Keratinocyte (primary cell): ENCODE results near the gene TMEM181.

Experiments
- EZH2 ChIP-seq: IDR thresholded peaks from one replicate; pipeline ENCODE4 v1.6.1; 2012; ENCODE audit warnings: inconsistent platforms, mild to moderate bottlenecking, low read length, moderate library complexity
- TF ChIP-seq, protein P1 (sequence below), 3 experiments: IDR thresholded peaks in 1 of 3; conservative IDR thresholded peaks in 1 of 3; optimal IDR thresholded peaks in 1 of 3; 2 replicates in 2 of 3; 3 replicates in 1 of 3; pipeline versions ENCODE3 to v1.5.1; 2011; ENCODE audit warnings: low read length in 3 of 3, mild to moderate bottlenecking in 3 of 3, moderate library complexity in 2 of 3, control low read depth in 1 of 3, inconsistent platforms in 1 of 3; ENCODE audit not compliant: insufficient read depth in 2 of 3; ENCODE audit errors: extremely low read depth in 1 of 3

DNA sequence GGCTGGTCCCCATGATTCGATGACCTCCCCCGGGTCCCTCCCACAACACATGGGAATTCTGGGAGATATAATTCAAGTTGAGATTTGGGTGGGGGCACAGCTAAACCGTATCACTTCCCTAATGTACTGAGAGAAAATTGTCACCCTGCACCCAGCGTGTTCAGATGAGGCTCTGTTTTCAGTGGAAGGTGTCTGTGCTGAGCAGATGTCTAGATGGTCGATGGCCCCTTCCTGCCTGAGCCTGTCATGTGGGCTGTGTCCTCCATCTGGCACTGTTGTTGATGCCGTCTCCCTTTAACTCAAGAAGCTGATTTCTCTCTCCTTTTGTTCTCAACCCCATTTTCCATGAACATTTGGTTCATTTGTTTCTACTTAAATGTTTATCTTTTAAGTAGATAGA, 37.0 kb downstream of the TMEM181 start:
- no peak for TF ChIP-seq EZH2
- TF ChIP-seq, protein P1, sequence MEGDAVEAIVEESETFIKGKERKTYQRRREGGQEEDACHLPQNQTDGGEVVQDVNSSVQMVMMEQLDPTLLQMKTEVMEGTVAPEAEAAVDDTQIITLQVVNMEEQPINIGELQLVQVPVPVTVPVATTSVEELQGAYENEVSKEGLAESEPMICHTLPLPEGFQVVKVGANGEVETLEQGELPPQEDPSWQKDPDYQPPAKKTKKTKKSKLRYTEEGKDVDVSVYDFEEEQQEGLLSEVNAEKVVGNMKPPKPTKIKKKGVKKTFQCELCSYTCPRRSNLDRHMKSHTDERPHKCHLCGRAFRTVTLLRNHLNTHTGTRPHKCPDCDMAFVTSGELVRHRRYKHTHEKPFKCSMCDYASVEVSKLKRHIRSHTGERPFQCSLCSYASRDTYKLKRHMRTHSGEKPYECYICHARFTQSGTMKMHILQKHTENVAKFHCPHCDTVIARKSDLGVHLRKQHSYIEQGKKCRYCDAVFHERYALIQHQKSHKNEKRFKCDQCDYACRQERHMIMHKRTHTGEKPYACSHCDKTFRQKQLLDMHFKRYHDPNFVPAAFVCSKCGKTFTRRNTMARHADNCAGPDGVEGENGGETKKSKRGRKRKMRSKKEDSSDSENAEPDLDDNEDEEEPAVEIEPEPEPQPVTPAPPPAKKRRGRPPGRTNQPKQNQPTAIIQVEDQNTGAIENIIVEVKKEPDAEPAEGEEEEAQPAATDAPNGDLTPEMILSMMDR (optimal IDR thresholded peaks at IDR 0.05 in 1 of 3, IDR thresholded peaks at IDR 0.05 in 1 of 3, conservative IDR thresholded peaks at IDR 0.05 in 1 of 3; ENCODE audit: extremely low read depth in 1 of 3, insufficient read depth in 2 of 3, low read length in 3 of 3) = no peak
